Measurements from ENCODE around the gene ARID1B.

ARID1B gene

GRCh38 chr6:157244780-157245179, 467.6 kb downstream of the ARID1B start:
- DNase-seq (ENCODE audit: low read depth in 2 of 2) = no peak

- DNase-seq (ENCODE audit: low read depth in 2 of 2) = no peak
Measured at GRCh38 chr6:157245436-157245835, 468.3 kb downstream of the ARID1B start.

- no peak for DNase-seq (ENCODE audit: low read depth in 2 of 2)
Measured at GRCh38 chr6:157246048-157246630, 469.0 kb downstream of the ARID1B start.

- no peak for DNase-seq (ENCODE audit: low read depth in 2 of 2)
Measured at GRCh38 chr6:157246771-157247484, 469.8 kb downstream of the ARID1B start.

GRCh38 chr6:157248264-157248663, 471.1 kb downstream of the ARID1B start:
- no peak for DNase-seq (ENCODE audit: low read depth in 2 of 2)

- DNase-seq (ENCODE audit: low read depth in 2 of 2) = no peak
Measured at GRCh38 chr6:157249826-157250225, 472.6 kb downstream of the ARID1B start.

- DNase-seq (ENCODE audit: low read depth in 2 of 2) = no peak
Measured at GRCh38 chr6:157251586-157252247, 474.5 kb downstream of the ARID1B start.

GRCh38 chr6:157253017-157253416, 475.8 kb downstream of the ARID1B start:
- no peak for DNase-seq (ENCODE audit: low read depth in 2 of 2)

- DNase-seq (ENCODE audit: low read depth in 2 of 2) = no peak
Measured at GRCh38 chr6:157253699-157254098, 476.5 kb downstream of the ARID1B start.

GRCh38 chr6:157254538-157254937, 477.4 kb downstream of the ARID1B start:
- DNase-seq (ENCODE audit: low read depth in 2 of 2) = no peak

GRCh38 chr6:157255079-157255478, 477.9 kb downstream of the ARID1B start:
- DNase-seq (ENCODE audit: low read depth in 2 of 2) = no peak

GRCh38 chr6:157258878-157259277, 481.7 kb downstream of the ARID1B start:
- no peak for DNase-seq (ENCODE audit: low read depth in 2 of 2)

GRCh38 chr6:157259443-157259842, 482.3 kb downstream of the ARID1B start:
- no peak for DNase-seq (ENCODE audit: low read depth in 2 of 2)

Data from stimulated activated CD8-positive, alpha-beta memory T cell treated with anti-CD3 and anti-CD28 coated beads, Interleukin-2, amount 100 ng/mL, for 48 hours (primary cell).